Stimulated activated CD8-positive, alpha-beta memory T cell treated with anti-CD3 and anti-CD28 coated beads, Interleukin-12 subunit alpha, Interleukin-12 subunit beta, amount 100 ng/mL, for 1 hour (primary cell): Measurements from ENCODE around the gene NPB.

Experiments
- DNase-seq: peaks from one replicate; pipeline ENCODE4 v3.0.0-alpha.2; 2020; ENCODE audit warnings: low read depth

The NPB gene

GRCh38 chr17:81941484-81942166 lies 39.6 kb downstream of the NPB start:
- DNase-seq: no peak

DNA sequence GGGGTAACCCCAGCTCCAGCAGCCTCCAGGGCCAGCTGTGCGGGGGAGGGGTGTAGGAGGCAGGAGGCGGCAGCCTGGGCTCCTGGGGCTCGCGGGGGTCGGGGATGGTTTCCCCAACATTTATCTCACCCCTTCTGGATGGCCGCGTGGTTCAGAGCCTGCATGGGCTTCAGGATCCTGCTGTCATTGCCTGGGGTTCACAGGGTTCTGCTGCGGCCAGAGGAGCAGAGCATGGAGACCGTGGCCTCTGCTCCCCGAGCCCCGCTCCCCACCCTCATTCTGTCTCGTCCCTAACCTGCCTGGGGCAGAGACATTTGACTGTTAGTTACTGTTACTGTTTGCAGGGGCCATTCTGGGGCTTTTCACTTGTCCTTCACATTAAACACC lies 40.1 kb downstream of the NPB start:
- no peak for DNase-seq

DNA sequence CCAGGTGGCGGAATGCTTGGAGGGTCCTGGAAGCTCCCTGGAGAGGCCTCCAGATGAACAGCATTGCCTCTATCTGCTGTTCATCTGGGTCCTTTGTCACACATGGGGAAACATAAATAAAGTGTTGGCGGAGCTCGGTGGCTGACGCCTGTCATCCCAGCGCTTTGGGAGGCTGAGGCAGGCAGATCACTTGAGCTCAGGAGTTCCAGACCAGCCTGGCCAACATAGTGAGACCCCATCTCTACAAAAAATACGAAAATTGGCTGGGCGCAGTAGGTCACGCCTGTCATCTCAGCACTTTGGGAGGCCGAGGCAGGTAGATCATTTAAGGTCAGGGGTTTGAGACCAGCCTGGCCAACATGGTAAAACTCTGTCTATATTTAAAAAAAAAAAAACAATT lies 42.8 kb downstream of the NPB start:
- DNase-seq: no peak

DNA sequence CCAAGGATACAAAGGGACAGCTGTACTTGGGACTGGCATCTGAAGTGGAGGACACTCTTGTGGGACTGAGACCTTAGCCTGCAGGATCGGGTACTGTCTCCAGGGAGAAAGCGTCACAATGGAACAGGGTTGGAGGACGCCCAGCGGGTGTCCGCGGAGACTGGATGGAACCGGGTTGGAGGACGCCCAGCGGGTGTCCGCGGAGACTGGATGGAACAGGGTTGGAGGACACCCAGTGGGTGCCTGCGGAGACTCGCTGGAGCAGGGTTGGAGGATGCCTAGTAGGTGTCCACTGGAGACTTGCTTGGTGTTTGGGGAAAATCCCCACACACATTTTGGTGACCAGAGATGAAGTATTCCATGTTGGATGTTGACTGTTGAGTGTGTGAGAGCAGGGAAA lies 45.2 kb downstream of the NPB start, which contains the start of gene MYADML2:
MYADML2 (minus strand) TSS at position 45 of the 400 bp plus-strand sequence. CDS start 5,492 bp downstream, outside the sequence.
- DNase-seq: no peak

DNA sequence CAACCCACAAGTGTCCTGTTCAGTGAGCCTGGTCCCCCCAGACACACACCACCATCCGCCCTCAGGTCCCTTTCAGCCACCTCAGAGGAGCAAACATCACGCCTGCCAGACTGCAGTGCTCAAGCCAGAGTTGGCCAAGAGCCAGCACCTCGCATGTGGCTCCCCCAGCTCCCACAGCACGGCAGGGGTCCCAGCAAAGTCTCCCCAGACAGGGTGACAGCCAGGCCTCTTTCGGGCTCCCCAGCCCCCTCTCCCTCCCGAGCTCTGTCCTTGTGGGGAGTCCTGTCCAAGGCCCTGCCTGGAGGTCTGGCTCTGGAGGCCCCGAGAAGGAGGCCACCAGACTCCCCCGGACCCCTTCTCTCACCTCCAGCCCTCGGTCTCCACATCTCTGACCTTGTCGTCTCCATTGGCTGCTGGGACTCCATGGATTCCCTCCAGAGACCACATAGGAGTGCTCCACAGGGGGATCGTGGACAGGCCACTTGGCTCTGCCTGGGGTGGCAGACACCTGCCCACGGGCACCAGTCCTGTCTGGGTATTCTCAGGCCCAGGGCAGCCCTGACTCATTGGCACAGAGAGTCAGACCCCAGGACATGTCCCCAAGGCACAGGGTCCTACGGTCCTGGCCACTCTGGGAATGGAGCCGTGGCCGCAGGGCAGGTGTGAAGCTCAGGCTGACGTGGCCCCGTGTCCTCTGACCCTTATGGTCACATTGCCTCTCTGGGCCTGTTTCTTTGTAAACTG lies 46.8 kb downstream of the NPB start:
- DNase-seq: no peak

GRCh38 chr17:81950501-81950900 lies 48.5 kb downstream of the NPB start:
- no peak for DNase-seq

DNA sequence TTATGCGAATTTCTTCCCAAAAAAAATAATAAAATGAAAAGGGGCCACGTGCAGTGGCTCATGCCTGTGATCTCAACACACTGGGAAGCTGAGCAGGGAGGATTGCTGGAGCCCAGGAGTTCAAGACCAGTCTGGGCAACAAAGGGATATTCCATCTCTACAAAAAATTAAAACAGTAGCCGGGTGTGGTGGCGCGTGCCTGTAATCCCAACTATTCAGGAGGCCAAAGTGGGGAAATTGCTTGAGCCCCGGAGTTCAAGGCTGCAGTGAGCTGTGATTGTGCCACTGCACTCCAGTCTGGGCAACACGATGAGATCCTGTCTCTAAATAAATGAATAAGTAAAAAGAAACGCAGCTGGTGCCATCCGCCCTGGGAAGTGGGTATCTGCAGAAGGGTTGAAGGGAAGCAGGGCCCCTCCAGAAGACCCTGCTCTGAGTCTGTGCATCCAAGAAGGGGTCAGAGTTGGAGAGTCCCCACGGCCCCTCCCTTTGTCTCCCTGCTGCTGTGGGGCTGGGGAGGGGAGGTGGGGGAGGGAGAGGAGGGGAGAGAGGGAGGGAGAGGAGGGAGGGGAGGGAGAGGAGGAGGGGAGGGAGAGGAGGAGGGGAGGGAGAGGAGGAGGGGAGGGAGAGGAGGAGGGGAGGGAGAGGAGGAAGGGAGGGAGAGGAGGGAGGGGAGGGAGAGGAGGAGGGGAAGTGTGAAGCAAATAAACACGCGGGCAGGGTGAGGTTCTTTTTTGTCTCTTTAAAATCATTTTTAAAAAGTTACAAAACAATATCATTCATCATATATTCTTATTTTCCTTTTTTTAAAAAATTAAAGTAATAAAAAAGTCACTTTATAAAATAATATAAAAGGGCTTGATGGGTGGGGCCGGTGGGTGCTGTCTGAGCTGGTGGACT lies 50.0 kb downstream of the NPB start:
- DNase-seq: no peak
